K562 (cell line): ENCODE data around the gene TTLL10. TPM values are rescaled to one million over a fixed set of nuclear protein-coding genes. Genes with fewer than 3 reads are reported as not detected.
A peak's percentile ranks its signal among the peaks of the same experiment; 100 is the strongest.

Source experiments
- CCAR2 ChIP-seq: fragments of 200-400 bp; formaldehyde crosslinking; IDR thresholded peaks from 2 replicates; pipeline ENCODE4 v1.6.1; 2017; ENCODE audit warnings: mild to moderate bottlenecking, low read depth, low read length
- GATAD2A ChIP-seq: fragments of 450-650 bp; IDR thresholded peaks from 2 replicates; pipeline ENCODE4 v1.6.1; 2017
- HBP1 ChIP-seq: fragments of 450-650 bp; formaldehyde crosslinking; IDR thresholded peaks from 2 replicates; pipeline ENCODE4 v1.4.0; 2022; ENCODE audit warnings: missing genetic modification characterization
- MYNN ChIP-seq, 2 experiments: sonication (generic); formaldehyde crosslinking in 1 of 2; IDR thresholded peaks; 2 replicates each; pipeline versions ENCODE4 v1.5.0 to v1.6.1; 2016 to 2020; ENCODE audit warnings: antibody characterized with exemption in 1 of 2, missing genetic modification reagents in 1 of 2
- PHF21A ChIP-seq: fragments of 450-650 bp; IDR thresholded peaks from 2 replicates; pipeline ENCODE4 v1.6.1; 2017; ENCODE audit warnings: low read depth, borderline replicate concordance
- PRDM10 ChIP-seq: fragments of 450-650 bp; IDR thresholded peaks from 2 replicates; pipeline ENCODE4 v1.6.1; 2018; ENCODE audit not compliant: partially characterized antibody
- RUNX1 ChIP-seq: sonication (generic); IDR thresholded peaks from 2 replicates; pipeline ENCODE4 v1.6.1; 2016; ENCODE audit warnings: antibody characterized with exemption, low read depth
- SRSF9 ChIP-seq: fragments of 200-400 bp; formaldehyde crosslinking; IDR thresholded peaks from 2 replicates; pipeline ENCODE4 v1.6.1; 2017; ENCODE audit warnings: low read depth, low read length, borderline replicate concordance
- STAT6 ChIP-seq: sonication (generic); formaldehyde crosslinking; IDR thresholded peaks from 2 replicates; pipeline ENCODE4 v1.8.1; 2023; ENCODE audit warnings: mild to moderate bottlenecking, missing genetic modification reagents
- TRIM24 ChIP-seq, 2 experiments: fragments of 450-650 bp; IDR thresholded peaks; 2 replicates each; pipeline ENCODE4 v1.6.1; 2016
- XRCC5 ChIP-seq: fragments of 200-400 bp; formaldehyde crosslinking; IDR thresholded peaks from 2 replicates; pipeline ENCODE4 v1.6.1; 2017; ENCODE audit warnings: low read depth, mild to moderate bottlenecking, low read length
- ZNF609 ChIP-seq: sonication (generic); formaldehyde crosslinking; IDR thresholded peaks from 2 replicates; pipeline ENCODE4 v1.8.1; 2023; ENCODE audit warnings: missing genetic modification reagents, mild to moderate bottlenecking, borderline replicate concordance
- polyA plus RNA-seq, 8 experiments: library from polyadenylated mRNA; depleted of rRNA in 4 of 8; stranded (reverse) in 5 of 8; unstranded in 3 of 8; fragments of >200 nt; fragmentation: Nextera tagmentation in 2 of 8; fragmentation: Illumina TruSeq in 1 of 8; extraction: Ambion mirVana in 2 of 8; extraction: Trizol in 1 of 8; gene quantifications; 2 replicates each; pipeline versions ENCODE4 v1.2.1 to v1.2.3, GENCODE V29; 2011 to 2014; ENCODE audit warnings: inconsistent platforms in 1 of 8, missing spikeins in 1 of 8
- total RNA-seq, 7 experiments: library from RNA; depleted of rRNA in 6 of 7; stranded (reverse); fragments of >200 nt in 6 of 7; fragmentation: Illumina TruSeq in 2 of 7; extraction: Trizol in 2 of 7; gene quantifications; 2 replicates each; pipeline versions ENCODE4 v1.2.1 to v1.2.3, GENCODE V29; 2011 to 2021; ENCODE audit warnings: low replicate concordance in 1 of 7

Gene TTLL10
- total and polyA plus RNA-seq, 9 of the 15 experiments (the other 6 are each of a cell fraction or from before 2014, with no cell fraction given) = not detected

GRCh38 chr1:1208713-1209433 is 35.2 kb downstream of the TTLL10 start (continued):
- TF ChIP-seq MYNN (IDR thresholded peaks at IDR 0.05) (no peak), MYNN (CRISPR knock-in tag; IDR thresholded peaks at IDR 0.05) (no peak), PHF21A (0 out of 2 replicates have a peak, but pooled peaks have one; percentile 22), RUNX1 (peak; percentile 57; the same call in 1 of the 2 replicates), HBP1 (CRISPR knock-in tag) (no peak), STAT6 (CRISPR knock-in tag) (no peak), SRSF9 (no peak), CCAR2 (no peak), XRCC5 (no peak), PRDM10 (peak; percentile 65), GATAD2A (peak; percentile 33; the same call in 1 of the 2 replicates), ZNF609 (CRISPR knock-in tag) (0 out of 2 replicates have a peak, but pooled peaks have one; percentile 58), TRIM24 (IDR thresholded peaks at IDR 0.05) (0 out of 4 replicates have a peak, but pooled peaks of 1 of the 2 experiments have one; percentile 6)
